Activated CD4-positive, alpha-beta T cell treated with anti-CD3 and anti-CD28 coated beads, Interleukin-10, Interleukin-2, amounts not matched to agents 100 ng/mL and 50 ng/mL, durations not matched to agents 16 hours and 8 hours (primary cell): ENCODE results near the gene ZRANB3.
A peak's percentile ranks its signal among the peaks of the same experiment; 100 is the strongest.
"Not testable (repeated sequence)": the region's sequence is repeated elsewhere in the genome, so short reads cannot be mapped to it uniquely, and the experiment has no call there.

Source experiments
- DNase-seq: peaks from one replicate; pipeline ENCODE4 v3.0.0-alpha.2; 2020

Gene ZRANB3

GRCh38 chr2:135475128-135475527 is 55.9 kb downstream of the ZRANB3 start:
- DNase-seq: peak; percentile 45

- DNase-seq: peak; percentile 29
Measured at GRCh38 chr2:135473567-135473966, 57.5 kb downstream of the ZRANB3 start.

- DNase-seq: no peak
Measured at GRCh38 chr2:135471106-135471505, 59.9 kb downstream of the ZRANB3 start.

- DNase-seq: no peak
Measured at GRCh38 chr2:135457279-135457678, 73.7 kb downstream of the ZRANB3 start.

GRCh38 chr2:135456835-135457234 is 74.2 kb downstream of the ZRANB3 start:
- DNase-seq: no peak

- DNase-seq: no peak
Measured at GRCh38 chr2:135456431-135456830, 74.6 kb downstream of the ZRANB3 start.

- DNase-seq: no peak
Measured at GRCh38 chr2:135454608-135455007, 76.4 kb downstream of the ZRANB3 start.

- not testable (repeated sequence) for DNase-seq
Measured at GRCh38 chr2:135453027-135453426, 78.0 kb downstream of the ZRANB3 start.

GRCh38 chr2:135451966-135452365 is 79.1 kb downstream of the ZRANB3 start:
- no peak for DNase-seq

GRCh38 chr2:135443013-135443412 is 88.0 kb downstream of the ZRANB3 start:
- DNase-seq: not testable (repeated sequence)

GRCh38 chr2:135435155-135435554 is 95.9 kb downstream of the ZRANB3 start:
- not testable (repeated sequence) for DNase-seq

- no peak for DNase-seq
Measured at GRCh38 chr2:135424849-135425248, 106.2 kb downstream of the ZRANB3 start.

GRCh38 chr2:135422898-135423297 is 108.1 kb downstream of the ZRANB3 start:
- no peak for DNase-seq

- DNase-seq: no peak
Measured at GRCh38 chr2:135411646-135412045, 119.4 kb downstream of the ZRANB3 start.

- DNase-seq: no peak
Measured at GRCh38 chr2:135409436-135409835, 121.6 kb downstream of the ZRANB3 start.

GRCh38 chr2:135396259-135396658 is 134.8 kb downstream of the ZRANB3 start:
- not testable (repeated sequence) for DNase-seq

- DNase-seq: no peak
Measured at GRCh38 chr2:135386993-135387392, 144.0 kb downstream of the ZRANB3 start.

GRCh38 chr2:135378591-135378990 is 152.4 kb downstream of the ZRANB3 start:
- no peak for DNase-seq

GRCh38 chr2:135373702-135374101 is 157.3 kb downstream of the ZRANB3 start:
- no peak for DNase-seq

- DNase-seq: no peak
Measured at GRCh38 chr2:135349941-135350340, 181.1 kb downstream of the ZRANB3 start.

GRCh38 chr2:135348096-135348704 is 182.8 kb downstream of the ZRANB3 start:
- not testable (repeated sequence) for DNase-seq

- no peak for DNase-seq
Measured at GRCh38 chr2:135337071-135337470, 193.9 kb downstream of the ZRANB3 start.

- no peak for DNase-seq
Measured at GRCh38 chr2:135335256-135335655, 195.8 kb downstream of the ZRANB3 start.

GRCh38 chr2:135327146-135327545 is 203.9 kb downstream of the ZRANB3 start:
- no peak for DNase-seq
